ENCODE measurements around the gene RUVBL1. TPM values are rescaled to one million over a fixed set of nuclear protein-coding genes. Genes with fewer than 3 reads are reported as not detected.
"Not testable (repeated sequence)": the region's sequence is repeated elsewhere in the genome, so short reads cannot be mapped to it uniquely, and the experiment has no call there.

Gene RUVBL1
- 28.4 TPM for total RNA-seq

- peak; percentile 100 for ATAC-seq
These were observed at the start of gene RUVBL1 for GRCh38 chr3:128123538-128124368. Gene RUVBL1 (minus strand): TSS chr3:128123812. CDS start chr3:128123724, 88 bp downstream.

GRCh38 chr3:128173200-128173599 lies 49.6 kb upstream of the RUVBL1 start:
- no peak for ATAC-seq

- peak; percentile 62 for ATAC-seq
These were observed 47.4 kb upstream of the RUVBL1 start for GRCh38 chr3:128170866-128171516.

- ATAC-seq, result no peak
These were observed 45.2 kb upstream of the RUVBL1 start for GRCh38 chr3:128168836-128169235.

- ATAC-seq, result no peak
These were observed 44.5 kb upstream of the RUVBL1 start for GRCh38 chr3:128167973-128168674.

- no peak for ATAC-seq
These were observed 44.0 kb upstream of the RUVBL1 start for GRCh38 chr3:128167646-128167972.

GRCh38 chr3:128166971-128167453 lies 43.4 kb upstream of the RUVBL1 start:
- ATAC-seq, result no peak

- ATAC-seq, result no peak
These were observed 39.8 kb upstream of the RUVBL1 start for GRCh38 chr3:128163432-128163831.

GRCh38 chr3:128160661-128161060 lies 37.0 kb upstream of the RUVBL1 start:
- no peak for ATAC-seq

- ATAC-seq, result no peak
These were observed 32.2 kb upstream of the RUVBL1 start for GRCh38 chr3:128155616-128156360.

- ATAC-seq, result not testable (repeated sequence)
These were observed 30.7 kb upstream of the RUVBL1 start for GRCh38 chr3:128154354-128154753.

- ATAC-seq, result peak; percentile 94
These were observed 29.8 kb upstream of the RUVBL1 start, which contains the start of gene EEFSEC for GRCh38 chr3:128153156-128154041. Gene EEFSEC (plus strand): TSS chr3:128153481. CDS start chr3:128153508, 27 bp downstream.

- ATAC-seq, result no peak
These were observed 29.0 kb upstream of the RUVBL1 start for GRCh38 chr3:128152419-128153155.

- no peak for ATAC-seq
These were observed 28.2 kb upstream of the RUVBL1 start for GRCh38 chr3:128151758-128152274.

GRCh38 chr3:128149650-128150049 lies 26.0 kb upstream of the RUVBL1 start:
- no peak for ATAC-seq

- ATAC-seq, result no peak
These were observed 22.6 kb upstream of the RUVBL1 start for GRCh38 chr3:128146201-128146600.

GRCh38 chr3:128145279-128145678 lies 21.7 kb upstream of the RUVBL1 start:
- no peak for ATAC-seq

GRCh38 chr3:128144512-128145187 lies 21.0 kb upstream of the RUVBL1 start:
- ATAC-seq, result no peak

GRCh38 chr3:128143496-128143895 lies 19.9 kb upstream of the RUVBL1 start:
- no peak for ATAC-seq
